HL-60/S4 treated with retinoic acid at 250 ng/mL for 4 days and 3 days (cell line): ENCODE results near the gene MRPL42.
"Not testable (repeated sequence)": the region's sequence is repeated elsewhere in the genome, so short reads cannot be mapped to it uniquely, and the experiment has no call there.

Experiments used
- in situ Hi-C: fragments of 300-500 bp; cut with MboI; formaldehyde crosslinking; loops from 2 replicates; pipeline ENCODE4 v1.7.0; 2022; ENCODE audit warnings: low sequenced_read_pairs

The MRPL42 gene

DNA sequence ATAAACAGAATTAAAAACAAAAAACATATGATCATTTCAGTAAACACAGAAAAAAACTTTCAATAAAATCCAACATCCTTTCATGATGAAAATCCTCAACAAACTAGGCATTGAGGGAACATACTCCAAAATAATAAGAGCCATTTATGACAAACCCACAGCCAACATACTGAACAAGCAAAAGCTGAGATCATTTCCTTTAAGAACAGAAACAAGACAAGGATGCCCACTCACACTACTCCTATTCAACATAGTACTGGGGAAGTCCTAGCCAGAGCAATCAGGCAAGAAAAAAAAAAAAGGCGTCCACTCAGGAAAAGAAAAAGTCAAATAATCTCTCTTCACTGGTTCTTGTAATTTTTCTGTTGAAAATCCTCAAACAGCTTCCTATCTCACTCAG, 30.1 kb downstream of the MRPL42 start:
- in situ Hi-C loops: no loop called here

GRCh38 chr12:93498813-93499212, 31.5 kb downstream of the MRPL42 start:
- in situ Hi-C loops: not testable (repeated sequence)

GRCh38 chr12:93500201-93500600, 32.9 kb downstream of the MRPL42 start:
- in situ Hi-C loops: no loop called here

GRCh38 chr12:93500667-93501066, 33.4 kb downstream of the MRPL42 start:
- in situ Hi-C loops: no loop called here

GRCh38 chr12:93502802-93503623, 35.7 kb downstream of the MRPL42 start:
- in situ Hi-C loops: no loop called here

GRCh38 chr12:93507165-93507564, 39.9 kb downstream of the MRPL42 start:
- in situ Hi-C loops: no loop called here

DNA sequence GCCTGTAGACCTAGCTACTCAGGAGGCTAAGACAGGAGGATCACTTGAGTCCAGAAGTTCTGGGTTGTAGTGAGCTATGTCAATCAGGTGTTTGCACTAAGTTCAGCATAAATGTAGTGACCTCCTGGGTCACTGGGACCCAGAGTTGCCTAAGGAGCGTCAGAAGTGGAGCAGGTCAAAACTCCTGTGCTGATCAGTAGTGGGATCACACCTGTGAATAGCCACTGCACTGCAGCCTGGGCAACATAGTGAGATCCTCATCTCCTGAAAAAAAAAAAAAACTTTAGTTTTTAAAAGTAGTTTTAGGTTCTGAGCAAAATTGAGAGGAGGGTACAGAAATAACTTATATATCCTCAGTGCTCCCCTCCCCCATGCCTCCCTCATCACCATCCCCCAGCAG, 42.2 kb downstream of the MRPL42 start:
- in situ Hi-C loops: no loop called here

GRCh38 chr12:93514853-93515252, 47.5 kb downstream of the MRPL42 start:
- in situ Hi-C loops: no loop called here

DNA sequence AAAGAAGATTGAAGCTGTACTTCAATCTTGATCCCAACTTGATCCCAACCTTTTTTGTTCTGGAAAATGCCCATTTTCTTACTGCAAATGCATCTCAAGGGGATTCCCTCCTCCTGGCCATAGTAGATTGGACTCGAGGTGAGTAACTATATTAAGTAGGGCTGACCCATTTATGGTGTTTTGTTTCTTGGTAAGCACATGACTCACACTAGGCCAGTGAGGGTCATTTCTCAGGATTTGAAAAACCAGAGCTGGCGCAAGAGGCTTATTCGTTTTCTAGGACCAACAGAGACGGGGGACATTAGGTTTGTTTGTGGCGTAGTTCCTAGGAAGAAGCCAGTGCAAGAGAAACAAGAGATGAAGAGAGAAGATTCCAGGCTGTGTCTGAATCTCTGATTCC, 51.4 kb downstream of the MRPL42 start:
- in situ Hi-C loops: no loop called here

DNA sequence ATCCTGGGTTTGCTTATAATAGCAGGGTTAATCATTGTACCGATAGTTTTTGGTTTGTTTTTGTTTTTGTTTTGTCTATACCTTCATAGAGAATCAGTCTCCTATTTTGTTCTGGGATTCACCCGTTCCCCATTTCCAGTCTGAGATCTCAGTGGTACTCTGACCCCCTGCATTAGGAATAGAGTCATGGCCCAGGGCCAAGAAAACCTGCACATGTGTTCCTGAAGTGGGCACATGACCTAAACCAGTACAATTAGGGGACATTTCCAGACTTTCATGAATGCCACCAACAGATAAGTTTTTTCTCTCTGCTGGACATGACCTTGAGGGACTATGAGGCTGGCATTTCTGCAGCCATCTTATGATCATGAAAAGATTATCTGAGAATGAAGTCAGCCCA, 52.5 kb downstream of the MRPL42 start:
- in situ Hi-C loops: no loop called here

DNA sequence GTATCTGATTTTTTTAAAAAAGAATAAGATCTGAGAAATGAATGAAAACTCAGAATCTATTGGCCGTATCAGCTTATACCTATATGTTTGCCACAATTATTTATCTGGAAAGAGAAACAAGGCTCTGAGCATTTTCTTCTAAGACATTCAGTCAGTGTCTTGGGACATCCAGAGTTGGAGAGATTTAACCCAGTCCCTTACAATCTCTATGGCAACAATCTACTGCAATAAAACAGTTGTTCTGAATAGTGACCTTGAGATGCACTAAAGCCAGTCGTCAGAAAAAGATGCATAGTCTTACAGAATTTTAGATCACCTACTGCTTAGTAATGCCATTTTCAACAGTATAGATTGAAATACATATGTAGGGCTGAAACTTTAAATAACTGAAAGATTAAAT, 53.1 kb downstream of the MRPL42 start:
- in situ Hi-C loops: no loop called here

GRCh38 chr12:93521225-93522080, 54.1 kb downstream of the MRPL42 start:
- in situ Hi-C loops: no loop called here

GRCh38 chr12:93524386-93525133, 57.2 kb downstream of the MRPL42 start:
- in situ Hi-C loops: no loop called here

- in situ Hi-C loops: no loop called here
These were observed 59.6 kb downstream of the MRPL42 start for GRCh38 chr12:93526786-93527428.

- in situ Hi-C loops: no loop called here
These were observed 63.0 kb downstream of the MRPL42 start for GRCh38 chr12:93530358-93530757.

DNA sequence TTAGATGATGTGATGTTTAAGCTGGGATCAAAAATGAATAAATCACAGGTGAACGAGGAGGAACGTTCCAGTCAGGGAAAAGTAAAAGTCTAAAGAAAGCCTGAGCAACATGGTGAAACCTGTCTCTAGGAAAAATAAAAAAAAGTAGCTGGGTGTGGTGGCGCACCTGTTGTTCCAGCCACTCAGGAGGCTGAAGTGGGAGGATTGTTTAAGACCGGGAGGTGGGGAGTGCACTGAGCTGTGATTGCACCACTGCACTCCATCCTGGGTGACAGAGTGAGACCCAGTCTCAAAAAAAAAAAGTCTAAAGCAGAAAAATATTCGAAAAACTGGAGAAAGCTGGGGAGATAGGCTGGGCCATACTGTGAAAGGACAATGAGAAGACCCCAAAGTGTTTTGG, 66.0 kb downstream of the MRPL42 start:
- in situ Hi-C loops: no loop called here

DNA sequence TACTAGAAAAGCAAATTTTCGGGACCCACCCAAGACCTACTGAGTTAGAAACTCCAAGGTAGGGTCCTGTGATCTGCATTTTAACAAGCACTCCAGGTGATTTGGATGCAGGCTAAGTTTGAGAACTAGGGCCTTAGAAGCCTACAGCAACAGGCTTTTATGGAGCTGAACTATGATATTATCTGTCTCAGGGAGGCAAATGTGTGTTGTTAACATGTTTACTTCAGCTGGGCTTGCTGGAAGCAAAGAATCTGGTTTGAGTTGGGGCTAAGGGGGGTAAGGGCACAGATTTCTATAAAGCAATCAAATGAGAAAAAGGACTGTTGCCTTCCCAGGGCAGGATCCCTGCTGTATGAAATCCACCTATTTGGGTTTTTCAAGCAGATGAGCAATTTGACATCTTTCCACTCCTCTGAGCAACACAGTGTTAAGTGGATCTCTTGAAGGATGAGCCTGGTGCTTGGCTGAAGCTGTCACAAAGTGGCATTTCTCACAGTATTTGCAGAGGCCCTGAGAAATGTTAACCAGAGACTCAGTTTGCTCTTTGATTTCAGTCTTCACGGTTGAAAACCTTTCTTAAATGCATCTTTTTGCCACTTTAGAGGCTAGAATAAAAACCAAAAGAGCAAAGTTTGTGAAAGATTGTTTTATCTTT, 68.9 kb downstream of the MRPL42 start:
- in situ Hi-C loops: no loop called here

DNA sequence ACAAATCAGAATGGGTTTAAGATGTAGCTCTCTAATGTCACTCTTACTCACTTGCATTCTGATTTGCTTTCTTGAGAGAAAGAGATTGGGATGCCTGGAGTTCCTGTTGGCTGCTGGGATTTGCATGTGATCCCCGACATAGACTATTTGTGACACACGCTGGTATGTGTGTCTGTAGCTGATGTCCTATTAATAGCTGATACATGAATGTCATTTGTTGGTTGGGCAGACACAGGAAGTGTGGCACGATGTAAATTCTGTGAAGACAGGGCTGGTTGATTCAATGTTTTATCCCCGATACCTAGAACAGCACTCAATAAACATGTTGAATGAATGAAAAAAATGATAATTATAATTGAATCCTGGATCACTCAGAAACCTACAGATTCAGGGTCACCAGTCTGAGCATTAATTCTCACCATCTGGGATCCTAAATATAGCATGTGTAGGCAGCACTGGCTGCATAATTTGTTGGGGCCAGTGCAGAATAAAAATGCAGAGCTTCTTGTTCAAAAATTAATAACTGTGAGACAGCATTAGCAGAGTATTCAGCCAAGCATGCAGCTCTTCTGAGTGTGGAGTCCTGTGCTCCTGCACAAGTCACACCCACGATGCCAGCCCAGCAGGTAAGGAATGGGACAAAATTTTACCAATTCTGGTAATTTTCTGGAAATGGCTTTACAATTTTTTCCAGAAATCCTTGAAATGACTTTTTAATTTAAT, 69.6 kb downstream of the MRPL42 start:
- in situ Hi-C loops: no loop called here

GRCh38 chr12:93537769-93538168, 70.5 kb downstream of the MRPL42 start:
- in situ Hi-C loops: no loop called here

DNA sequence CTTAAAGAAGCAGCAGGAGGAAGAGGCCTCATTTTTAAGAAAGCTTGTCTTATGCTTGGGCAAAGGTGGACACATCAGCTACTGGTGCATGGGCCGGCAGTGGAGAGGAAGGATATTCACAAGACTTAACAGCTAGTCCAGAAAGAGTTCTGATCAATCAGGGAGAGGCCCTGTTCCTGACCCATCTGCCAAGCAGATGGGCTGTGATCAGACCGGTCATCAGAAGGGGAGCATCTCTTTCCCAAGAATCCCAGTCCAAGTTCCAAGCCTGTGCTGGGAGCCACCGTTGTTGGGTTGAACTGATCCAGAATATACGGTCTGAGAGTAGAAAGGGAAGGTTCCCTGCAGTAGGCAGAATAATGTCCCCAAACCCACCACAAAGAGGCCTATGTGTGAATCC, 72.5 kb downstream of the MRPL42 start:
- in situ Hi-C loops: no loop called here
